ENCODE results near the gene RNF149.
"Not testable (repeated sequence)": the region's sequence is repeated elsewhere in the genome, so short reads cannot be mapped to it uniquely, and the experiment has no call there.

RNF149 gene

DNA sequence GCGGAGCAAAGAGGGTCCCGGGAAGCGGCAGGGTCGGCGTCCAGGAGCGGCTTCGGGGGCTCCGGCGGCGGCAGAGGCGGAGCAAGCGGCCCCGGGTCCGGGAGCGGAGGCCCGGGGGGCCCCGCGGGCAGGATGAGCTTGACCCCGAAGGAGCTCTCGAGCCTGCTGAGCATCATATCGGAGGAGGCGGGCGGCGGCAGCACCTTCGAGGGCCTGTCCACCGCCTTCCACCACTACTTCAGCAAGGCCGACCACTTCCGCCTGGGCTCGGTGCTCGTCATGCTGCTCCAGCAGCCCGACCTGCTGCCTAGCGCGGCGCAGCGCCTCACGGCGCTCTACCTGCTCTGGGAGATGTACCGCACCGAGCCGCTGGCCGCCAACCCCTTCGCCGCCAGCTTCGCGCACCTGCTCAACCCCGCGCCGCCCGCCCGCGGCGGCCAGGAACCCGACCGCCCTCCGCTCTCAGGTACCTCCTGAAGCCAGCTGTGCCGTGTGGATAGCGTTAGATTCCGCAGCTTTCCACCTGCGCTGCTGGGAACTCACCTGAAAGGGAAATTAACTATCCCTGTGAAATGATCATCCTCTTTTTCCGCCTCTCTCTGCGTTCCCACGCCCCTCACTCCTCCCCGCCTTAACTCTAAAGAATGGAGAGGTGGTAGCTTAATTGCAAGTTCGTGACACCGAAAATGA is 55.3 kb downstream of the RNF149 start:
- DNase-seq = peak; percentile 17 to 87

DNA sequence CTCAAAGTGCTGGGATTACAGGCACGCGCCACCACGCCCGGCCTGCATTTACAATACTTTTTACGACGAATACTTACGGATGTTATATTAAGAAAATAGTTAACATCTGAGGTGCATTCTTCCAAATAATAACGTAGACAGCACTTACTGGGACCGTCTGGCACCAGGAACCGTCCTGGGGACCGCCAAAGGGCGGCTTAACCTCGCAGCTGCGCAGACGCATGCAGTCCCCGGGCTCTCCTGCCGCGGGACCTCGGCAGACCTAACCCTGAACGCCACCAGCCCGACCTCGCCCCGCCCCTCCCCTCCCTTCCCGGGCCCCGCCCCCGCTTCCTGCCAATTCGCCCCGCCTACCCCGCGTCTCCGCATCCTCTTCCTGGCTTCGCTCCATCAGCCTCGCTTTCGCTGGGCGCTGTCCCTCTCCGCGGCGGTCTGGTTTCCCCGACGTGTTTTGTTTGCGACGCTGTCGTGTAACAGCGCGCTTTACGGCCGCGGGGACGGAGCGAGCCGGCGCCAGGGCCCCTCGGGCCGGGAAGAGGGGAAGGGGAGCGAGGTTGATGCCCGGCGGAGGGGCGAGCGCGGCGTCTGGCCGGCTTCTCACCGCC is 56.0 kb downstream of the RNF149 start, which contains the start of gene CNOT11:
Gene CNOT11, plus strand, starts transcription at position 479 of the 605 bp plus-strand sequence. Its CDS starts 79 bp downstream, at position 558.
- DNase-seq = peak; percentile 93 to 99

- no peak for DNase-seq
Observed at GRCh38 chr2:101251844-101252407, 56.6 kb downstream of the RNF149 start.

GRCh38 chr2:101251246-101251781 is 57.2 kb downstream of the RNF149 start:
- DNase-seq = not testable (repeated sequence)

- DNase-seq = no peak
Observed at GRCh38 chr2:101249826-101250225, 58.7 kb downstream of the RNF149 start.

DNA sequence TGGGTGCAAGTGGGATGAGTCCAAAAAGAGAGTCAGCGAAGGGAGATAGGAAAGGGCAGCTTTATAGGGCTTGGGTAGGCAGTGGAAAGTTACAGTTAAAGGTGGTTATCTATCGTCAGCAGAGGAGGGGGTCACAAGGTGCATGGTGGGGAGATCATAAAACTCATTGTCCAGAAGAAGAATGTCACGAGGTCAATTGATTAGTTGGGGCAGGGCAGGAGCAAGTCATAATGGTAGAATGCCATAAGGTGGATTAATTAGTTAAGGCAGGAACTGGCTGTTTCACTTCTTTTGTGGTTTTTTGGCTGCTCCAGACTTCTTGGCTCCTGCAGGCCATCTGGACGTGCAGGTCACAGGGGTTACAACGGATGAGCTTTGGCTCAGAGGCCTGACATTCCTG is 59.7 kb downstream of the RNF149 start:
- DNase-seq = not testable (repeated sequence)

- DNase-seq = not testable (repeated sequence)
Observed at GRCh38 chr2:101245468-101245867, 63.0 kb downstream of the RNF149 start.

- DNase-seq = not testable (repeated sequence)
Observed at GRCh38 chr2:101244899-101245298, 63.6 kb downstream of the RNF149 start.

GRCh38 chr2:101244373-101244772 is 64.1 kb downstream of the RNF149 start:
- not testable (repeated sequence) for DNase-seq

GRCh38 chr2:101241158-101241557 is 67.3 kb downstream of the RNF149 start:
- DNase-seq = no peak

GRCh38 chr2:101240694-101241093 is 67.8 kb downstream of the RNF149 start:
- peak in 1 of 2 donors; percentile 21 for DNase-seq

DNA sequence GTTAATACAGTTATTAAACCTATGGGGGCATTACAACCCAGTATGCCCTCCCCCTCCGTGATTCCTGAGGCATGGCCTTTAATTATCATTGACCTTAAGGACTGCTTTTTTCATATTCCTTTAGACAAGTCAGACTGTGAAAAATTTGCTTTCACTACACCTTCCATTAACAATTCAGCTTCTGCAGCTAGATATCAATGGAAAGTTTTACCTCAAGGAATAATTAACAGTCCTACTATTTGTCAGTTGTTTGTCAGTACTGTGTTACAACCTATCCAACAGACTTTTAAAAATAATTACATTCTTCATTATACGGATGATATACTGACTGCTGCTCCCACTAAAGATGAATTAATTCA is 68.8 kb downstream of the RNF149 start:
- DNase-seq = not testable (repeated sequence)

DNA sequence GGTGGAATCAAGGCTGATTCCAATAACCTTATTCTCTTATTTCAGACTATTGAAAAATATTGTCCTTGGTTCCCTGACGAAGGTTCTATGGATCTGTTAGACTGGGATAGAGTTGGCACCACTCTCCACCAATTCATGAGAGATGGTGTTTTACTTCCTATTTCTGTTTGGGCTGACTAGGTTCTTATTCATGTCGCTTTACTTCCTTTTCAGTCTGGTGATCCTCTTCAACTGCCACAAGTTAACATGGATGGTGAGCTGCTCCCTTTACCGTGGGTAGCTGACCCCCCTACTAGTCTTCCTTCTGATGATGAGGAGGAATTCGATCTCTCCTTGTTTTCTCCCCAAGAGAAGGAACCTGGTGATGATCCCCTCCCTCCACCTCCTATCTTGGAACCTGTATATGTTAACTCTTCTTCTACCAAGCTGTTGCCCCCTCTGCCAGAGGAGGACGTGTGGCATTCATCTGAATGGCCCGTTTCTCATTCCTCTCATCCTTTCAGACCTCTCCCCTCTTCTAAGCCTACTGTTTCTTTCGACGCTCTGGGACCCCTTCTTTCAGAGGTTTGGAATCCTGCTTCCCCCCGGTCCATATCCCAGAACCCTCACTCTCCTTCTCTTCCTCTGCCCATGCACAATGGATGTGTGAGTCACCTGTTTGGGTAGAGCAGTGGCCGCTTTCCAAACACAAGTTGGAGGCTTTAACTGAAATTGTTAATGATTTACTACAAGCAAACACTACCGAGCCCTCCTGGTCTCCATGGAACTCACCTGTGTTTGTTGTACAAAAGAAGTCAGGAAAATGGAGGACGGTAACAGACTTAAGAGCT is 69.4 kb downstream of the RNF149 start:
- DNase-seq = no peak

DNA sequence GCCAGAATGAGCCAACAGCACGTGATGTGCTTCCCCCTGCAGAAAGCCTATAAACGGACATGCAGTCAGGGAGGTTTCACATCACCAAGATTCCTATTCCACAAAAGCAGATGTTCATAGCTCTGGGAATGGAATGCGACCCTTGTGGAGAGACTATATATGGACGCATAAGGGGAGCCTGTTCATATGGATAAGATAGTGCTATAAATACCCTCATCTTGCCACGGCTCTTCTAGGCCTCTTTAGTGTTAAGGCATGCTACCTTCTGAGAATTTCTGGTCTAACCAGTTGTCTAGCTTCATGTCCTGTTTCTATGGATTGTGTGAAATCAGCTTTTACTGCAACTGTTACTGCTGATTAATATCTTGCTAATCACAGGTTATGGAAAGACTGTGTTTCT is 70.6 kb downstream of the RNF149 start:
- not testable (repeated sequence) for DNase-seq

- not testable (repeated sequence) for DNase-seq
Observed at GRCh38 chr2:101235956-101236355, 72.5 kb downstream of the RNF149 start.

DNA sequence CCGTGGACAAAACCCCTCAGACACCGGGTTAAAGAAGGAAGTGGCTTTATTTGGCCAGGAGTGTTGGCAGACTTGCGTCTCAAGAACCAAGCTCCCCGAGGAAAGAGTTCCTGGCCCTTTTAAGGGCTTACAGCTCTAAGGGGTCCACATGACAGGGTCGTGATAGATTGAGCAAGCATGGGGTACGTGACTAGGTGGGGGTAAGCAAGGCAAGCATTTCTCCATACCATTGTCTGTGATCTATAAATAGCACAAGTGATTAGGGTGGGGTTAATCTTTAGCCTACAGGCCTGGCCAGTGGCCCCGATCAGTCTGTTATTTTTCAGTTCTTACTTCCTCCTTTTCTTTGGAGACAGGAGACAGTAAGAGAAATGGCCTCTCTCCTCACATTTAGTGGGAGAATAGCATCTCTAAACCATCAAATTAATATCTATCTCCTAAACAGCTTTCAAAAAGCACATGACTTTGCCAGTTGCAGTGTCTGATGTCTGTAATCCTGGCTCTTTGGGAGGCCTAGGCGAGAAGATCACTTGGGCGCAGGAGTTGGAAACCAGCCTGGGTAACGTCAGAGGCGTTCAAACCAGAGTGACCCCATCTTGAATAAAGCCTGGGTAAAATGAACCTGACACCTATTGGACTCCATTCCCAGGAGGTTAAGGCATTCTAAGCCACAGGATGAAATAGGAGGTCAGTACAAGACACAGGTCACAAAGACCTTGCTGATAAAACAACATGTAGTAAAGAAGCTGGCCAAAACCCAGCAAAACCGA is 74.1 kb downstream of the RNF149 start:
- DNase-seq = no peak

DNA sequence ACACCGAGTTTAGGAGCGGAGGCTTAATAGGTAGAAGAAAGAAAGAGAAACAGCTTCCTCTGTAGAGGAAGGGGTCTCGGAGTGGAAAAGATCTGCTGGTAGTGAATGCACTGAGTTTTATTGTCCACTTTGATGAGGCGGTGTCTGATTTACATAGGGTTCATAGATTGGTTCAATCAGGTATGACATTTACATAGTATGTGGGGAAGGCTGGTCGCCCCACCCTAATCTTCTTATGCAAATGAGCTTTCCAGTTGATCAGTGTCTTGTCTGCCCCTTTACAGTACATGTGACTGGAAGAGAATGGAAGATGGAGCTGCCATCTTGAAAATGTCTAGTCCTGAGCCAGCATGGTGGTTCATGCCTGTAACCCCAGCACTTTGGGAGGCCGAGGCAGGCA is 75.7 kb downstream of the RNF149 start:
- DNase-seq = no peak

- no peak for DNase-seq
Observed at GRCh38 chr2:101231937-101232730, 76.4 kb downstream of the RNF149 start.

DNA sequence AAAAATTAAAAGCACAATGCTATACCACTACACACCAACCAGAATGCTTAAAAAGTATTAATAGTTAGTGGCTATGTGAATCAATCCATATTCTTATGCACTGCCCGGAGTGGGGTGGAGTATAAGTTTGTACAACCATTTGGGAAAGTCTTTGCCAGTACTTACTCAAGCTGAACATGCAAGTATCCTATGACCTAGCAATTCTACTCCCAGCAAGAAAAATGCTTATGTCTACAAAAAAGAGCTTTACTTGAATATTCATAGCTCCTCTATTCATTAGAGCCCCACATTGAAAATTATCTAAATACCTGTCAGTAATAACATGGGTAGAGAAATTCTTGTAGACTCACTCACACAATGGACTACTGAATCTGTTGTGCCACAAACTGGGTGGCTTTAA is 77.3 kb downstream of the RNF149 start:
- DNase-seq = no peak

DNA sequence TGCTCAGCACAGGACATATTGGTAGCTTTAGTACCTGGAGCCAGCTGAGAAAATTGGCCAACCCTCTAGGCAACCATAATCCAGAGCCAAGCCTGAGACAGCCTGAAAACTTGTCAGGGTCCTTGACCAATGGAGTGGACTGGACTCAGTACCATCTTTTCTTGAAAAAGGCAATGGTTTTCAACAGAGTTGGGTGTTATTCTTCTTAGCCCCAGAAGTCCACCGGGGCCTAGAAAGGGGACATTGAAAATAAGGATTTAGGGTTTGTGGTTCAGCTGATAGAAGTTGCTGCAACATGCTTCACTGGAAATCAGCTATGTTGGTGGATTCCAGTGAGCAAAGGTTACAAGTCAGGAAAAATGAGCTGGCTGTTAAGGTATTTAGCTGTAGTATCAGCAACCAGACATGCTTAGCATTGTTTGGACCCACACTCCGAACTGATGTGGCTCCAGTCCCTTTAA is 77.9 kb downstream of the RNF149 start:
- no peak for DNase-seq
